ENCODE results near the gene SLF2.

- TF ChIP-seq, protein P1, sequence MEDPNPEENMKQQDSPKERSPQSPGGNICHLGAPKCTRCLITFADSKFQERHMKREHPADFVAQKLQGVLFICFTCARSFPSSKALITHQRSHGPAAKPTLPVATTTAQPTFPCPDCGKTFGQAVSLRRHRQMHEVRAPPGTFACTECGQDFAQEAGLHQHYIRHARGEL (CRISPR knock-in tag; IDR thresholded peaks at IDR 0.05), result no peak
- TF ChIP-seq, protein P2, sequence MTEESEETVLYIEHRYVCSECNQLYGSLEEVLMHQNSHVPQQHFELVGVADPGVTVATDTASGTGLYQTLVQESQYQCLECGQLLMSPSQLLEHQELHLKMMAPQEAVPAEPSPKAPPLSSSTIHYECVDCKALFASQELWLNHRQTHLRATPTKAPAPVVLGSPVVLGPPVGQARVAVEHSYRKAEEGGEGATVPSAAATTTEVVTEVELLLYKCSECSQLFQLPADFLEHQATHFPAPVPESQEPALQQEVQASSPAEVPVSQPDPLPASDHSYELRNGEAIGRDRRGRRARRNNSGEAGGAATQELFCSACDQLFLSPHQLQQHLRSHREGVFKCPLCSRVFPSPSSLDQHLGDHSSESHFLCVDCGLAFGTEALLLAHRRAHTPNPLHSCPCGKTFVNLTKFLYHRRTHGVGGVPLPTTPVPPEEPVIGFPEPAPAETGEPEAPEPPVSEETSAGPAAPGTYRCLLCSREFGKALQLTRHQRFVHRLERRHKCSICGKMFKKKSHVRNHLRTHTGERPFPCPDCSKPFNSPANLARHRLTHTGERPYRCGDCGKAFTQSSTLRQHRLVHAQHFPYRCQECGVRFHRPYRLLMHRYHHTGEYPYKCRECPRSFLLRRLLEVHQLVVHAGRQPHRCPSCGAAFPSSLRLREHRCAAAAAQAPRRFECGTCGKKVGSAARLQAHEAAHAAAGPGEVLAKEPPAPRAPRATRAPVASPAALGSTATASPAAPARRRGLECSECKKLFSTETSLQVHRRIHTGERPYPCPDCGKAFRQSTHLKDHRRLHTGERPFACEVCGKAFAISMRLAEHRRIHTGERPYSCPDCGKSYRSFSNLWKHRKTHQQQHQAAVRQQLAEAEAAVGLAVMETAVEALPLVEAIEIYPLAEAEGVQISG (CRISPR knock-in tag; IDR thresholded peaks at IDR 0.05), result no peak
- TF ChIP-seq SATB2 (CRISPR knock-in tag; IDR thresholded peaks at IDR 0.05) (no peak), MBNL3 (CRISPR knock-in tag; conservative IDR thresholded peaks at IDR 0.05) (no peak), ZNF644 (CRISPR knock-in tag; IDR thresholded peaks at IDR 0.05; ENCODE audit: low read depth) (no peak), REST (IDR thresholded peaks at IDR 0.05; ENCODE audit: borderline replicate concordance in 1 of 2, low read depth in 1 of 2, low read length in 2 of 2) (no peak), EP300 (IDR thresholded peaks at IDR 0.05; ENCODE audit: low read depth in 2 of 2, low read length in 2 of 2) (no peak), EP300 (CRISPR knock-in tag; IDR thresholded peaks at IDR 0.05; ENCODE audit: borderline replicate concordance) (no peak), TCF12 (IDR thresholded peaks at IDR 0.05) (no peak), TCF12 (CRISPR knock-in tag; IDR thresholded peaks at IDR 0.05) (no peak), NFIC (IDR thresholded peaks at IDR 0.05; ENCODE audit: low read length) (no peak), ZNF652 (CRISPR knock-in tag; IDR thresholded peaks at IDR 0.05; ENCODE audit: borderline replicate concordance, low read depth) (no peak), PHF8 (CRISPR knock-in tag; IDR thresholded peaks at IDR 0.05) (no peak), ZNF138 (CRISPR knock-in tag; IDR thresholded peaks at IDR 0.05; ENCODE audit: low read depth) (no peak)
- TF ChIP-seq, protein P3, sequence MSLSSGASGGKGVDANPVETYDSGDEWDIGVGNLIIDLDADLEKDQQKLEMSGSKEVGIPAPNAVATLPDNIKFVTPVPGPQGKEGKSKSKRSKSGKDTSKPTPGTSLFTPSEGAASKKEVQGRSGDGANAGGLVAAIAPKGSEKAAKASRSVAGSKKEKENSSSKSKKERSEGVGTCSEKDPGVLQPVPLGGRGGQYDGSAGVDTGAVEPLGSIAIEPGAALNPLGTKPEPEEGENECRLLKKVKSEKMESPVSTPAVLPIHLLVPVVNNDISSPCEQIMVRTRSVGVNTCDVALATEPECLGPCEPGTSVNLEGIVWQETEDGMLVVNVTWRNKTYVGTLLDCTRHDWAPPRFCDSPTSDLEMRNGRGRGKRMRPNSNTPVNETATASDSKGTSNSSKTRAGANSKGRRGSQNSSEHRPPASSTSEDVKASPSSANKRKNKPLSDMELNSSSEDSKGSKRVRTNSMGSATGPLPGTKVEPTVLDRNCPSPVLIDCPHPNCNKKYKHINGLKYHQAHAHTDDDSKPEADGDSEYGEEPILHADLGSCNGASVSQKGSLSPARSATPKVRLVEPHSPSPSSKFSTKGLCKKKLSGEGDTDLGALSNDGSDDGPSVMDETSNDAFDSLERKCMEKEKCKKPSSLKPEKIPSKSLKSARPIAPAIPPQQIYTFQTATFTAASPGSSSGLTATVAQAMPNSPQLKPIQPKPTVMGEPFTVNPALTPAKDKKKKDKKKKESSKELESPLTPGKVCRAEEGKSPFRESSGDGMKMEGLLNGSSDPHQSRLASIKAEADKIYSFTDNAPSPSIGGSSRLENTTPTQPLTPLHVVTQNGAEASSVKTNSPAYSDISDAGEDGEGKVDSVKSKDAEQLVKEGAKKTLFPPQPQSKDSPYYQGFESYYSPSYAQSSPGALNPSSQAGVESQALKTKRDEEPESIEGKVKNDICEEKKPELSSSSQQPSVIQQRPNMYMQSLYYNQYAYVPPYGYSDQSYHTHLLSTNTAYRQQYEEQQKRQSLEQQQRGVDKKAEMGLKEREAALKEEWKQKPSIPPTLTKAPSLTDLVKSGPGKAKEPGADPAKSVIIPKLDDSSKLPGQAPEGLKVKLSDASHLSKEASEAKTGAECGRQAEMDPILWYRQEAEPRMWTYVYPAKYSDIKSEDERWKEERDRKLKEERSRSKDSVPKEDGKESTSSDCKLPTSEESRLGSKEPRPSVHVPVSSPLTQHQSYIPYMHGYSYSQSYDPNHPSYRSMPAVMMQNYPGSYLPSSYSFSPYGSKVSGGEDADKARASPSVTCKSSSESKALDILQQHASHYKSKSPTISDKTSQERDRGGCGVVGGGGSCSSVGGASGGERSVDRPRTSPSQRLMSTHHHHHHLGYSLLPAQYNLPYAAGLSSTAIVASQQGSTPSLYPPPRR (CRISPR knock-in tag; IDR thresholded peaks at IDR 0.05; ENCODE audit: borderline replicate concordance), result no peak
Observed at GRCh38 chr10:101010329-101010728, 97.6 kb downstream of the SLF2 start.

Data from HepG2 (cell line).